ENCODE data around the gene CDK5RAP2.

The CDK5RAP2 gene

GRCh38 chr9:120393386-120394057, 186.4 kb downstream of the CDK5RAP2 start:
- no peak for DNase-seq (ENCODE audit: low spot score)
- in situ Hi-C loops (cut with MboI; ENCODE audit: low pct_unique_long_range_greater_than_20kb, low sequenced_read_pairs, unreplicated experiment): no loop called here
- no peak for TF ChIP-seq CTCF (IDR thresholded peaks at IDR 0.05; ENCODE audit: extremely low read depth, insufficient read depth, missing control alignments)

- no peak for TF ChIP-seq CTCF (IDR thresholded peaks at IDR 0.05; ENCODE audit: extremely low read depth, insufficient read depth, missing control alignments)
- in situ Hi-C loops (cut with MboI; ENCODE audit: low pct_unique_long_range_greater_than_20kb, low sequenced_read_pairs, unreplicated experiment): no loop called here
- no peak for DNase-seq (ENCODE audit: low spot score)
Observed at GRCh38 chr9:120392711-120393110, 187.3 kb downstream of the CDK5RAP2 start.

GRCh38 chr9:120392245-120392644, 187.7 kb downstream of the CDK5RAP2 start:
- in situ Hi-C loops (cut with MboI; ENCODE audit: low pct_unique_long_range_greater_than_20kb, low sequenced_read_pairs, unreplicated experiment): no loop called here
- no peak for DNase-seq (ENCODE audit: low spot score)
- no peak for TF ChIP-seq CTCF (IDR thresholded peaks at IDR 0.05; ENCODE audit: extremely low read depth, insufficient read depth, missing control alignments)

- no peak for DNase-seq (ENCODE audit: low spot score)
- no peak for TF ChIP-seq CTCF (IDR thresholded peaks at IDR 0.05; ENCODE audit: extremely low read depth, insufficient read depth, missing control alignments)
- in situ Hi-C loops (cut with MboI; ENCODE audit: low pct_unique_long_range_greater_than_20kb, low sequenced_read_pairs, unreplicated experiment): no loop called here
Observed at GRCh38 chr9:120391691-120392090, 188.3 kb downstream of the CDK5RAP2 start.

GRCh38 chr9:120390637-120391190, 189.3 kb downstream of the CDK5RAP2 start:
- DNase-seq (ENCODE audit: low spot score): no peak
- TF ChIP-seq CTCF (IDR thresholded peaks at IDR 0.05; ENCODE audit: extremely low read depth, insufficient read depth, missing control alignments): no peak
- in situ Hi-C loops (cut with MboI; ENCODE audit: low pct_unique_long_range_greater_than_20kb, low sequenced_read_pairs, unreplicated experiment): no loop called here

GRCh38 chr9:120389867-120390266, 190.1 kb downstream of the CDK5RAP2 start:
- DNase-seq (ENCODE audit: low spot score): no peak
- TF ChIP-seq CTCF (IDR thresholded peaks at IDR 0.05; ENCODE audit: extremely low read depth, insufficient read depth, missing control alignments): no peak
- in situ Hi-C loops (cut with MboI; ENCODE audit: low pct_unique_long_range_greater_than_20kb, low sequenced_read_pairs, unreplicated experiment): no loop called here

Data from GM13977 (cell line).